GM12878 (cell line): ENCODE measurements around the gene CELF3. TPM values are rescaled to one million over a fixed set of nuclear protein-coding genes. Genes with fewer than 3 reads are reported as not detected.

Source experiments
- ATAC-seq: fragments of 200-7000 bp; cut with Tn5 transposase; 3 replicates; pipeline ENCODE4 v1.9.1; 2020; ENCODE audit warnings: mild to moderate bottlenecking, moderate library complexity
- BruUV-seq: library from RNA; stranded (reverse); fragments of 400-500 nt; replicated peaks from 2 replicates; lab custom pipeline; 2021; lab: Mats Ljungman, UMichigan
- CTCF ChIA-PET: fragments of 300-600 bp; sonication (Branson Sonifier 250); formaldehyde crosslinking; extraction: SDS; loops from one replicate; lab custom pipeline; 2021; ENCODE audit warnings: inconsistent platforms; lab: Yijun Ruan, JAX
- POLR2A ChIA-PET: fragments of 350-600 bp; formaldehyde crosslinking; extraction: SDS; loops from one replicate; lab custom pipeline; 2021; ENCODE audit warnings: inconsistent platforms; lab: Charles Lee
- RAD21 ChIA-PET: fragments of 300-600 bp; sonication (Branson Sonifier 250); formaldehyde crosslinking; loops from one replicate; lab custom pipeline; 2023; ENCODE audit warnings: antibody characterized with exemption; ENCODE audit not compliant: unreplicated experiment; lab: Charles Lee
- SMC1A ChIA-PET: fragments of 300-600 bp; sonication (Branson Sonifier 250); formaldehyde crosslinking; loops from one replicate; lab custom pipeline; 2023; ENCODE audit not compliant: unreplicated experiment, uncharacterized antibody; lab: Charles Lee
- DNase-seq: peaks from one replicate; pipeline ENCODE4 v3.0.0-alpha.2; 2011; ENCODE audit warnings: low read depth, low spot score
- FAIRE-seq: peaks from 3 replicates; lab custom pipeline; 2011; peaks lifted over from hg19 to GRCh38; lab: Jason Lieb, UNC
- H2AFZ ChIP-seq: 2 replicates; pipeline ENCODE4 v1.6.0; 2011; ENCODE audit warnings: low read depth, low read length, control low read depth; ENCODE audit not compliant: control insufficient read depth
- H3K27ac ChIP-seq: 2 replicates; pipeline ENCODE4 v1.5.1; 2011; ENCODE audit warnings: control low read depth; ENCODE audit not compliant: control insufficient read depth, insufficient read depth
- H3K27me3 ChIP-seq, 2 experiments: replicated peaks in 1 of 2; 2 replicates each; pipeline versions ENCODE4 v1.6.0 to v1.6.1; 2011; ENCODE audit warnings: low read length in 1 of 2; ENCODE audit not compliant: control insufficient read depth in 2 of 2, insufficient read depth in 2 of 2
- H3K36me3 ChIP-seq, 2 experiments: 2 replicates each; pipeline ENCODE4 v1.5.1; 2011; ENCODE audit warnings: low read length in 1 of 2; ENCODE audit not compliant: control insufficient read depth in 2 of 2, insufficient read depth in 2 of 2
- H3K4me1 ChIP-seq: 2 replicates; pipeline ENCODE4 v1.6.1; 2011; ENCODE audit warnings: mild to moderate bottlenecking, low read length, moderate library complexity, mixed read lengths; ENCODE audit not compliant: control insufficient read depth, insufficient read depth
- H3K4me2 ChIP-seq: 2 replicates; pipeline ENCODE4 v1.6.0; 2011; ENCODE audit warnings: control low read depth; ENCODE audit not compliant: control insufficient read depth, insufficient read depth
- H3K4me3 ChIP-seq: fragments of 200-600 bp; sonication (generic); 2 replicates; pipeline ENCODE4 v1.5.1; 2016
- H3K79me2 ChIP-seq: 2 replicates; pipeline ENCODE4 v1.6.0; 2011; ENCODE audit warnings: low read length; ENCODE audit not compliant: control insufficient read depth, insufficient read depth
- H3K9ac ChIP-seq: 2 replicates; pipeline ENCODE4 v1.8.0; 2011; ENCODE audit warnings: low read length, control low read depth, mixed read lengths; ENCODE audit not compliant: control insufficient read depth, insufficient read depth
- H3K9me3 ChIP-seq: replicated peaks from 3 replicates; pipeline ENCODE4 v1.5.1; 2011; ENCODE audit warnings: mild to moderate bottlenecking, low read length; ENCODE audit not compliant: control insufficient read depth, insufficient read depth
- H4K20me1 ChIP-seq: 2 replicates; pipeline ENCODE4 v1.6.0; 2011; ENCODE audit not compliant: control insufficient read depth, insufficient read depth
- ASH2L ChIP-seq: fragments of 300-600, 200-600 bp; sonication (generic); IDR thresholded peaks from 2 replicates; pipeline ENCODE4 v1.6.1; 2017; ENCODE audit warnings: low read depth, mild to moderate bottlenecking, borderline replicate concordance
- DPF2 ChIP-seq: fragments of 450-650 bp; IDR thresholded peaks from 2 replicates; pipeline ENCODE4 v1.6.1; 2017; ENCODE audit warnings: mild to moderate bottlenecking
- EZH2 ChIP-seq: IDR thresholded peaks from 2 replicates; pipeline ENCODE4 v1.6.1; 2012; ENCODE audit warnings: low read depth, mild to moderate bottlenecking, control low read depth, inconsistent platforms, low read length, borderline replicate concordance; ENCODE audit not compliant: control insufficient read depth
- HDAC2 ChIP-seq: fragments of 200-600 bp; sonication (generic); IDR thresholded peaks from 2 replicates; pipeline ENCODE4 v1.6.1; 2017
- JUNB ChIP-seq: IDR thresholded peaks from 2 replicates; pipeline ENCODE4 v1.6.1; 2016; ENCODE audit warnings: antibody characterized with exemption, mild to moderate bottlenecking
- whole genome bisulfite sequencing: methylation state at CpG from one replicate; pipeline ENCODE4 v1.1.6; 2016; ENCODE audit warnings: low lambda C conversion rate; ENCODE audit not compliant: insufficient replicate concordance, insufficient coverage; ENCODE audit errors: missing lambda C conversion rate; 5-methylcytosine and 5-hydroxymethylcytosine counted together
- in situ Hi-C: fragments of 300-500 bp; cut with MboI; formaldehyde crosslinking; loops from 9 replicates; pipeline ENCODE4 v1.14.3; 2018; ENCODE audit warnings: mixed read lengths
- intact Hi-C: fragments of 100-400 bp; cut with micrococcal nuclease; formaldehyde crosslinking; loops from one replicate; pipeline ENCODE4 v1.14.2; 2022; ENCODE audit not compliant: unreplicated experiment
- polyA plus RNA-seq, 11 experiments: library from polyadenylated mRNA; depleted of rRNA in 4 of 11; unstranded in 6 of 11; stranded (reverse) in 5 of 11; fragments of >200 nt; fragmentation: Nextera tagmentation in 4 of 11; fragmentation: Illumina TruSeq in 1 of 11; extraction: Ambion mirVana in 4 of 11; extraction: Trizol in 1 of 11; gene quantifications; 1 replicate in 1 of 11; 2 replicates in 10 of 11; pipeline versions ENCODE4 v1.2.1 to v1.2.3, GENCODE V29; 2011 to 2016; ENCODE audit warnings: inconsistent platforms in 2 of 11, missing spikeins in 2 of 11, low read depth in 1 of 11
- total RNA-seq, 4 experiments: library from RNA; depleted of rRNA in 3 of 4; stranded (reverse); fragments of >200 nt in 3 of 4; fragmentation: Illumina TruSeq in 1 of 4; extraction: Trizol in 1 of 4; gene quantifications; 2 replicates each; pipeline versions ENCODE4 v1.2.1 to v1.2.3, GENCODE V29; 2013 to 2021
- TF ChIP-seq, protein P1 (sequence below): fragments of 450-650 bp; IDR thresholded peaks from 2 replicates; pipeline ENCODE4 v1.6.1; 2017; ENCODE audit warnings: mild to moderate bottlenecking

Gene CELF3
- total and polyA plus RNA-seq, 10 of the 15 experiments (the other 5 are each of a cell fraction or from before 2014, with no cell fraction given) = 0.09 TPM; not detected in 9

GRCh38 chr1:151668090-151668489 lies 48.5 kb downstream of the CELF3 start:
- Histone ChIP-seq H3K36me3 (peaks cover 1 to 8% of the 10 kb centered on the region in 2 experiments; a peak in 2 of 4 replicates), H3K4me2 (no peak overlapping the region), H2AFZ (no peak overlapping the region), H3K27me3 (no peaks in the 10 kb centered on the region), H4K20me1 (no peaks in the 10 kb centered on the region), H3K27ac (no peak overlapping the region), H3K9me3 (no peaks in the 10 kb centered on the region), H3K4me1 (no peaks in the 10 kb centered on the region), H3K79me2 (no peaks in the 10 kb centered on the region), H3K9ac (no peak overlapping the region), H3K4me3 (no peak overlapping the region)
- ATAC-seq (no peak), FAIRE-seq (no peak), DNase-seq (no peak)
- CTCF ChIA-PET = no interaction called here
- RAD21 ChIA-PET = no interaction called here
- SMC1A ChIA-PET = interaction anchor here (1.0 to 2.0 kb wide), 3 partner anchors 8 to 24 kb away, joined by 3 to 6 read pairs (median 3); no protein-coding TSS in a partner anchor
- POLR2A ChIA-PET = interaction anchor here (0.7 kb wide), 1 partner anchor 1293 kb away, joined by 3 read pairs; no protein-coding TSS in a partner anchor
- BruUV-seq = no TSS peak
- in situ Hi-C loops (no loop called here), intact Hi-C loops (no loop called here)
- no peak for TF ChIP-seq EZH2
- TF ChIP-seq, protein P1, sequence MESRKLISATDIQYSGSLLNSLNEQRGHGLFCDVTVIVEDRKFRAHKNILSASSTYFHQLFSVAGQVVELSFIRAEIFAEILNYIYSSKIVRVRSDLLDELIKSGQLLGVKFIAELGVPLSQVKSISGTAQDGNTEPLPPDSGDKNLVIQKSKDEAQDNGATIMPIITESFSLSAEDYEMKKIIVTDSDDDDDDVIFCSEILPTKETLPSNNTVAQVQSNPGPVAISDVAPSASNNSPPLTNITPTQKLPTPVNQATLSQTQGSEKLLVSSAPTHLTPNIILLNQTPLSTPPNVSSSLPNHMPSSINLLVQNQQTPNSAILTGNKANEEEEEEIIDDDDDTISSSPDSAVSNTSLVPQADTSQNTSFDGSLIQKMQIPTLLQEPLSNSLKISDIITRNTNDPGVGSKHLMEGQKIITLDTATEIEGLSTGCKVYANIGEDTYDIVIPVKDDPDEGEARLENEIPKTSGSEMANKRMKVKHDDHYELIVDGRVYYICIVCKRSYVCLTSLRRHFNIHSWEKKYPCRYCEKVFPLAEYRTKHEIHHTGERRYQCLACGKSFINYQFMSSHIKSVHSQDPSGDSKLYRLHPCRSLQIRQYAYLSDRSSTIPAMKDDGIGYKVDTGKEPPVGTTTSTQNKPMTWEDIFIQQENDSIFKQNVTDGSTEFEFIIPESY = no peak
- no peak for TF ChIP-seq HDAC2
- no peak for TF ChIP-seq DPF2
- TF ChIP-seq ASH2L = no peak
- no peak for TF ChIP-seq JUNB
- 100% methylated on average over 3 of the region's 3 CpGs for WGBS
